B cell (primary cell): ENCODE results near the gene RASL10A. TPM values are rescaled to one million over a fixed set of nuclear protein-coding genes. Genes with fewer than 3 reads are reported as not detected.

Source experiments
- ATAC-seq: fragments of 200-7000 bp; cut with Tn5 transposase; one replicate; pipeline ENCODE4 v1.10.0; 2021; ENCODE audit warnings: low read depth, mild to moderate bottlenecking, moderate number of reproducible peaks, moderate library complexity
- CTCF ChIA-PET: fragments of 350-600 bp; sonication (Branson Sonifier 250); formaldehyde crosslinking; loops from one replicate; lab custom pipeline; 2021; ENCODE audit warnings: antibody characterized with exemption, inconsistent platforms; lab: Charles Lee
- POLR2A ChIA-PET: fragments of 350-600 bp; sonication (Branson Sonifier 250); formaldehyde crosslinking; loops from one replicate; lab custom pipeline; 2021; ENCODE audit warnings: antibody characterized with exemption; lab: Charles Lee
- DNase-seq: peaks from one replicate; pipeline ENCODE4 v3.0.0; 2013
- H2AFZ ChIP-seq: 2 replicates; pipeline ENCODE4 v1.6.1; 2012; ENCODE audit warnings: mild to moderate bottlenecking, low read depth, low read length; ENCODE audit not compliant: insufficient read depth, poor library complexity, severe bottlenecking
- H3K27ac ChIP-seq, 2 donors: 1 replicate in 1 of 2; 2 replicates in 1 of 2; pipeline ENCODE4 v1.5.1; 2012 to 2013; ENCODE audit warnings: low read length in 2 of 2, mild to moderate bottlenecking in 2 of 2, moderate library complexity in 1 of 2
- H3K27me3 ChIP-seq, 4 experiments: fragments of 200-600 bp in 1 of 4; sonication (generic) in 1 of 4; replicated peaks in 1 of 4; 1 replicate in 2 of 4; 2 replicates in 2 of 4; pipeline versions ENCODE4 v1.6.1 to v1.7.0; 2013 to 2016; ENCODE audit warnings: low read length in 3 of 4, mild to moderate bottlenecking in 2 of 4, mixed read lengths in 1 of 4, moderate library complexity in 1 of 4; ENCODE audit not compliant: insufficient read depth in 4 of 4, control insufficient read depth in 3 of 4; ENCODE audit errors: control extremely low read depth in 1 of 4
- H3K36me3 ChIP-seq, 2 experiments: replicated peaks in 1 of 2; 1 replicate in 1 of 2; 2 replicates in 1 of 2; pipeline versions ENCODE4 v1.6.1 to v1.7.1; 2013; ENCODE audit warnings: low read length in 1 of 2; ENCODE audit not compliant: insufficient read depth in 2 of 2, control insufficient read depth in 1 of 2; ENCODE audit errors: control extremely low read depth in 1 of 2, extremely low read depth in 1 of 2
- H3K4me1 ChIP-seq, 2 donors: fragments of 200-600 bp in 1 of 2; sonication (generic) in 1 of 2; 1 replicate in 1 of 2; 2 replicates in 1 of 2; pipeline versions ENCODE4 v1.5.1 to v1.6.1; 2013 to 2017; ENCODE audit warnings: low read length in 2 of 2; ENCODE audit not compliant: control insufficient read depth in 2 of 2, insufficient read depth in 2 of 2
- H3K4me2 ChIP-seq: replicated peaks from 2 replicates; pipeline ENCODE3; 2012; ENCODE audit warnings: mild to moderate bottlenecking, low read depth, low read length; ENCODE audit not compliant: poor library complexity, severe bottlenecking
- H3K4me3 ChIP-seq, 5 experiments: fragments of 200-600 bp in 1 of 5; sonication (generic) in 1 of 5; 1 replicate in 3 of 5; 2 replicates in 2 of 5; pipeline versions ENCODE4 v1.5.1 to v1.7.0; 2011 to 2016; ENCODE audit warnings: low read length in 4 of 5, mild to moderate bottlenecking in 4 of 5, low read depth in 2 of 5, control low read depth in 1 of 5, moderate library complexity in 1 of 5; ENCODE audit not compliant: insufficient read depth in 1 of 5; ENCODE audit errors: control extremely low read depth in 1 of 5, extremely low read depth in 1 of 5
- H3K79me2 ChIP-seq: fragments of 200-600 bp; sonication (generic); one replicate; pipeline ENCODE4 v1.6.0; 2016; ENCODE audit warnings: low read length; ENCODE audit not compliant: control insufficient read depth, insufficient read depth
- H3K9ac ChIP-seq: fragments of 200-600 bp; sonication (generic); 2 replicates; pipeline ENCODE4 v1.6.1; 2017; ENCODE audit warnings: mild to moderate bottlenecking, low read length, moderate library complexity
- H3K9me3 ChIP-seq, 3 donors: one replicate each; pipeline versions ENCODE4 v1.6.1 to v1.7.1; 2013; ENCODE audit warnings: low read length in 2 of 3; ENCODE audit not compliant: control insufficient read depth in 2 of 3, insufficient read depth in 1 of 3; ENCODE audit errors: control extremely low read depth in 1 of 3
- H4K20me1 ChIP-seq: 2 replicates; pipeline ENCODE4 v1.6.0; 2012; ENCODE audit warnings: mild to moderate bottlenecking, low read length; ENCODE audit not compliant: insufficient read depth, control insufficient read depth, poor library complexity, severe bottlenecking
- H3K27ac Mint-ChIP-seq: one replicate; pipeline ENCODE4 v1.8.0; 2021; ENCODE audit warnings: mixed read lengths
- H3K27me3 Mint-ChIP-seq: one replicate; pipeline ENCODE4 v1.8.0; 2021; ENCODE audit warnings: mixed read lengths
- H3K4me1 Mint-ChIP-seq: one replicate; pipeline ENCODE4 v1.8.0; 2021; ENCODE audit warnings: mixed read lengths
- H3K4me3 Mint-ChIP-seq: one replicate; pipeline ENCODE4 v1.8.0; 2021; ENCODE audit warnings: mixed read lengths
- H3K9me3 Mint-ChIP-seq: one replicate; pipeline ENCODE4 v1.8.0; 2022; ENCODE audit warnings: mixed read lengths; ENCODE audit not compliant: insufficient read depth
- CTCF ChIP-seq: fragments of 200-600 bp; IDR thresholded peaks from one replicate; pipeline ENCODE4 v1.8.0; 2022; ENCODE audit warnings: antibody characterized with exemption, mild to moderate bottlenecking
- EZH2 ChIP-seq: IDR thresholded peaks from 2 replicates; pipeline ENCODE4 v1.6.1; 2012; ENCODE audit warnings: borderline replicate concordance, low read depth, mild to moderate bottlenecking, moderate library complexity, low read length; ENCODE audit not compliant: insufficient read depth, poor library complexity, severe bottlenecking
- WGBS: methylation state at CpG from one replicate; pipeline ENCODE4 v1.1.5; 2013; ENCODE audit warnings: missing lambda C conversion rate; ENCODE audit not compliant: insufficient coverage; 5-methylcytosine and 5-hydroxymethylcytosine counted together
- intact Hi-C: fragments of 100-400 bp; cut with micrococcal nuclease; formaldehyde crosslinking; loops from one replicate; pipeline ENCODE4 v1.10.0; 2022
- polyA plus RNA-seq: library from polyadenylated mRNA; depleted of rRNA; stranded (reverse); fragments of >200 nt; gene quantifications from 2 replicates; pipeline ENCODE4 v1.2.3, GENCODE V29; 2012
- total RNA-seq, 2 donors: library from RNA; stranded (reverse); fragments of 120-200 nt in 1 of 2; gene quantifications; 1 replicate in 1 of 2; 2 replicates in 1 of 2; pipeline versions ENCODE4 v1.2.3 to v1.2.4, GENCODE V29; 2013 to 2022

The RASL10A gene
- total and polyA plus RNA-seq, 2 donors (not counting 1 experiment from before 2014, with no cell fraction given): 2.8 to 4.7 TPM

GRCh38 chr22:29310065-29310862 lies 5.2 kb downstream of the RASL10A start:
- Histone ChIP-seq H3K4me1 (peaks cover 38 to 53% of the 10 kb centered on the region in 2 donors), H3K4me2 (peak overlapping the region; percentile 14), H3K36me3 (no peaks in the 10 kb centered on the region), H3K79me2 (peaks cover 2% of the 10 kb centered on the region), H3K4me3 (no peak overlapping the region), H2AFZ (no peak overlapping the region), H3K27me3 (peaks cover 0 to 77% (median 37%) of the 10 kb centered on the region in 4 experiments), H4K20me1 (peaks cover 7% of the 10 kb centered on the region), H3K9me3 (peaks cover 0 to 33% (median 0%) of the 10 kb centered on the region in 3 donors), H3K27ac (no peak overlapping the region), H3K9ac (no peak overlapping the region)
- DNase-seq: no peak
- H3K4me1 Mint-ChIP-seq: peaks cover 40% of the 10 kb centered on the region
- no peak overlapping the region for H3K27ac Mint-ChIP-seq
- WGBS: 53% methylated on average over 18 of the region's 28 CpGs
- TF ChIP-seq EZH2 (no peak), CTCF (no peak)
- CTCF ChIA-PET: interaction anchor here (0.8 kb wide), 1 partner anchor 27 kb away, joined by 3 read pairs; no protein-coding TSS in a partner anchor
- H3K4me3 Mint-ChIP-seq: no peak overlapping the region
- peaks cover 42% of the 10 kb centered on the region for H3K27me3 Mint-ChIP-seq
- POLR2A ChIA-PET: no interaction called here
- intact Hi-C loops: no loop called here
- no peak for ATAC-seq
- no peaks in the 10 kb centered on the region for H3K9me3 Mint-ChIP-seq
